ENCODE measurements around the gene NGDN. TPM values are rescaled to one million over a fixed set of nuclear protein-coding genes. Genes with fewer than 3 reads are reported as not detected.

The NGDN gene
- total and polyA plus RNA-seq, 10 donors = 32.7 to 62.7 (median 40.3) TPM

GRCh38 chr14:23468704-23469126, 788 bp upstream of the NGDN start:
- TF ChIP-seq, protein P1, sequence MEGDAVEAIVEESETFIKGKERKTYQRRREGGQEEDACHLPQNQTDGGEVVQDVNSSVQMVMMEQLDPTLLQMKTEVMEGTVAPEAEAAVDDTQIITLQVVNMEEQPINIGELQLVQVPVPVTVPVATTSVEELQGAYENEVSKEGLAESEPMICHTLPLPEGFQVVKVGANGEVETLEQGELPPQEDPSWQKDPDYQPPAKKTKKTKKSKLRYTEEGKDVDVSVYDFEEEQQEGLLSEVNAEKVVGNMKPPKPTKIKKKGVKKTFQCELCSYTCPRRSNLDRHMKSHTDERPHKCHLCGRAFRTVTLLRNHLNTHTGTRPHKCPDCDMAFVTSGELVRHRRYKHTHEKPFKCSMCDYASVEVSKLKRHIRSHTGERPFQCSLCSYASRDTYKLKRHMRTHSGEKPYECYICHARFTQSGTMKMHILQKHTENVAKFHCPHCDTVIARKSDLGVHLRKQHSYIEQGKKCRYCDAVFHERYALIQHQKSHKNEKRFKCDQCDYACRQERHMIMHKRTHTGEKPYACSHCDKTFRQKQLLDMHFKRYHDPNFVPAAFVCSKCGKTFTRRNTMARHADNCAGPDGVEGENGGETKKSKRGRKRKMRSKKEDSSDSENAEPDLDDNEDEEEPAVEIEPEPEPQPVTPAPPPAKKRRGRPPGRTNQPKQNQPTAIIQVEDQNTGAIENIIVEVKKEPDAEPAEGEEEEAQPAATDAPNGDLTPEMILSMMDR (IDR thresholded peaks at IDR 0.05 in 8 of 11, conservative IDR thresholded peaks at IDR 0.05 in 3 of 11) = no peak
- TF ChIP-seq POLR2A (IDR thresholded peaks at IDR 0.05) (no peak), POLR2AphosphoS5 (IDR thresholded peaks at IDR 0.05) (no peak)
- WGBS, 5 donors = 80 to 88% (median 83%) methylated on average over 14 to 15 of the region's 15 CpGs

DNA sequence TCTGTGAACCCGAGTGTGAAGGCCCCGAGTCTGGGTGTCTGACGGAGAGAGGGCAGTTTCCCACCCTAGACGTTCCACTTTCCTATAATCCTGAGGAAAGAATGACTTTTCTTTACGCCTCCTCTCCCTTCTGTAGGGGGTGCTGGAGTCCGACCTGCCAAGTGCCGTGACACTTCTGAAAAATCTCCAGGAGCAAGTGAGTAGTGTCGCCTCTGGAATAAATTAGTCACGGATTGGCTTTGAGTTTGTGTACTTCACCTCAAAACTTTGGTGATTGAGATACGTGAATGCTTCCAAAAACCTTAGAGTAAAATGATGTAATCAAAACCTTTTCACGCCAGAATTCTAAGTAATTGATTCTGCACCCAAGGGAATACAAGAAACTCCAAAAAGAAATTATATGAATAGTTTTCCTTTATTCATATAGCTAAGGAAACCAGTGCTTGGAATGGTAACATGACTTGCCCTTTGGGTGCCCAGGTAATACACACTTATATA, 452 bp downstream of the NGDN start:
- peak overlapping the region; percentile 83 to 98 (median 96) for H3K4me3 ChIP-seq
- peaks cover 3 to 44% (median 41%) of the 10 kb centered on the region in 6 donors for H3K36me3 ChIP-seq
- H3K9me3 ChIP-seq = no peaks in the 10 kb centered on the region
- intact Hi-C loops (cut with DNase I; ENCODE audit: low total_unique reads) = loop anchor here (5.0 to 10.0 kb wide), 2 partner anchors 77 to 145 kb away; partner anchors contain the start of gene PABPN1
- WGBS, 5 donors = 2 to 4% (median 4%) methylated on average over 11 of the region's 11 CpGs
- peaks cover 9 to 25% (median 10%) of the 10 kb centered on the region in 6 donors for H3K4me1 ChIP-seq
- no peaks in the 10 kb centered on the region for H3K27me3 ChIP-seq (replicated peaks in 1 of 7)
- no peak for DNase-seq
- peak overlapping the region; percentile 65 to 90 (median 81) for H3K27ac ChIP-seq
- TF ChIP-seq, protein P1 (IDR thresholded peaks at IDR 0.05 in 8 of 11, conservative IDR thresholded peaks at IDR 0.05 in 3 of 11) = no peak
- peak in 1 of 3 donors; percentile 10 for TF ChIP-seq POLR2AphosphoS5 (IDR thresholded peaks at IDR 0.05)

More at GRCh38 chr14:23468704-23469126, 788 bp upstream of the NGDN start:
- intact Hi-C loops (cut with DNase I; ENCODE audit: low total_unique reads) = loop anchor here (10.0 kb wide), 1 partner anchor 144 kb away; the partner anchor contains the start of gene PABPN1
- no peaks in the 10 kb centered on the region for H3K9me3 ChIP-seq
- H3K4me1 ChIP-seq = peaks cover 9 to 25% (median 10%) of the 10 kb centered on the region in 6 donors
- H3K4me3 ChIP-seq = peak overlapping the region; percentile 6 to 98 (median 88)
- H3K27me3 ChIP-seq (replicated peaks in 1 of 7) = no peaks in the 10 kb centered on the region
- H3K36me3 ChIP-seq = peaks cover 3 to 32% (median 30%) of the 10 kb centered on the region in 6 donors
- no peak for DNase-seq
- peak overlapping the region; percentile 65 to 90 (median 81) for H3K27ac ChIP-seq

DNA sequence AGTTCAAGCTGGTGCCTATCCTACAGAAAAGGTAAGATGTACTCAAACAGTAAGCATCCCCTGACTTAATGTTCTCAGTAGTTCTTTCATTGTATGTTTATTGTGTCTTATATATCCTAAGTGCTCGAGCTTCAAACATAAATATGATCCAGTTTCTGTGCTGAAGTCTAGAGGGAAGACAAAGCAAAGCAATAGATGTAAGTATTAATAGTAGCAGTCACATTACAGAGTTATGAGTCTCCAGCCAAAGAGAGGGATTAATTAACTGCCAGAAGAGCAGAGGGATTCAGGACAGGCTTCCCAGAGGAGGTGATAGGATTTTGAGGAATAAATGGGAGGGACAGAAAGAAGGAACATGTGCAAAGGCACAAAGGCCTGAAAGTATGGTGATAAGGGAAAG, 1.4 kb downstream of the NGDN start:
- TF ChIP-seq POLR2A (IDR thresholded peaks at IDR 0.05) = no peak
- TF ChIP-seq, protein P1 (IDR thresholded peaks at IDR 0.05 in 8 of 11, conservative IDR thresholded peaks at IDR 0.05 in 3 of 11) = no peak
- no peak for TF ChIP-seq POLR2AphosphoS5 (IDR thresholded peaks at IDR 0.05)
- peaks cover 9 to 25% (median 10%) of the 10 kb centered on the region in 6 donors for H3K4me1 ChIP-seq
- intact Hi-C loops (cut with DNase I; ENCODE audit: low total_unique reads) = loop anchor here (5.0 kb wide), 1 partner anchor 76 kb away; no protein-coding TSS in a partner anchor
- WGBS, 5 donors = 88 to 98% (median 91%) methylated on average over 1 of the region's 1 CpG
- no peak overlapping the region for H3K27ac ChIP-seq
- no peak overlapping the region for H3K4me3 ChIP-seq
- H3K27me3 ChIP-seq (replicated peaks in 1 of 7) = no peaks in the 10 kb centered on the region
- H3K9me3 ChIP-seq = no peaks in the 10 kb centered on the region
- no peak for DNase-seq
- H3K36me3 ChIP-seq = peaks cover 6 to 54% (median 51%) of the 10 kb centered on the region in 6 donors

GRCh38 chr14:23478109-23478759, 8.7 kb downstream of the NGDN start:
- peaks cover 0 to 16% (median 0%) of the 10 kb centered on the region in 6 donors for H3K4me1 ChIP-seq
- intact Hi-C loops (cut with DNase I; ENCODE audit: low total_unique reads) = loop anchor here (5.0 kb wide), 1 partner anchor 84 kb away; no protein-coding TSS in a partner anchor
- H3K36me3 ChIP-seq = peaks cover 8 to 94% (median 55%) of the 10 kb centered on the region in 6 donors
- DNase-seq = no peak
- WGBS, 5 donors = 26 to 42% (median 40%) methylated on average over 5 of the region's 5 CpGs
- H3K4me3 ChIP-seq = no peak overlapping the region
- no peak for TF ChIP-seq POLR2A (IDR thresholded peaks at IDR 0.05)
- TF ChIP-seq, protein P1 (IDR thresholded peaks at IDR 0.05 in 8 of 11, conservative IDR thresholded peaks at IDR 0.05 in 3 of 11) = peak in 10 of 11 experiments; percentile 29 to 72 (median 68)
- no peak overlapping the region for H3K27ac ChIP-seq
- no peaks in the 10 kb centered on the region for H3K27me3 ChIP-seq (replicated peaks in 1 of 7)
- no peaks in the 10 kb centered on the region for H3K9me3 ChIP-seq

Data from spleen (tissue), 11 donors.